ENCODE data around the gene MRPS10.
"Not testable (repeated sequence)": the region's sequence is repeated elsewhere in the genome, so short reads cannot be mapped to it uniquely, and the experiment has no call there.

MRPS10 gene

GRCh38 chr6:42212442-42212841, 5.2 kb downstream of the MRPS10 start:
- no peak for TF ChIP-seq CTCF (IDR thresholded peaks at IDR 0.05; ENCODE audit: insufficient read depth, low read depth, low read length, missing control alignments)
- H3K4me3 ChIP-seq (ENCODE audit: low read length) = no peak overlapping the region
- DNase-seq (ENCODE audit: low read depth) = no peak

GRCh38 chr6:42211726-42212125, 5.9 kb downstream of the MRPS10 start:
- DNase-seq (ENCODE audit: low read depth) = no peak
- TF ChIP-seq CTCF (IDR thresholded peaks at IDR 0.05; ENCODE audit: insufficient read depth, low read depth, low read length, missing control alignments) = no peak
- H3K4me3 ChIP-seq (ENCODE audit: low read length) = no peak overlapping the region

- no peak for DNase-seq (ENCODE audit: low read depth)
- H3K4me3 ChIP-seq (ENCODE audit: low read length) = no peak overlapping the region
- TF ChIP-seq CTCF (IDR thresholded peaks at IDR 0.05; ENCODE audit: insufficient read depth, low read depth, low read length, missing control alignments) = no peak
Measured at GRCh38 chr6:42210551-42210950, 7.1 kb downstream of the MRPS10 start.

GRCh38 chr6:42207559-42207958, 10.1 kb downstream of the MRPS10 start:
- not testable (repeated sequence) for DNase-seq (ENCODE audit: low read depth); H3K4me3 ChIP-seq (ENCODE audit: low read length)

- no peak for DNase-seq (ENCODE audit: low read depth)
- no peak overlapping the region for H3K4me3 ChIP-seq (ENCODE audit: low read length)
- no peak for TF ChIP-seq CTCF (IDR thresholded peaks at IDR 0.05; ENCODE audit: insufficient read depth, low read depth, low read length, missing control alignments)
Measured at GRCh38 chr6:42204768-42205282, 12.8 kb downstream of the MRPS10 start.

- TF ChIP-seq CTCF (IDR thresholded peaks at IDR 0.05; ENCODE audit: insufficient read depth, low read depth, low read length, missing control alignments) = no peak
- H3K4me3 ChIP-seq (ENCODE audit: low read length) = no peak overlapping the region
Measured at GRCh38 chr6:42203183-42203582, 14.5 kb downstream of the MRPS10 start.

GRCh38 chr6:42202131-42202915, 15.3 kb downstream of the MRPS10 start:
- not testable (repeated sequence) for DNase-seq (ENCODE audit: low read depth); H3K4me3 ChIP-seq (ENCODE audit: low read length)

More at GRCh38 chr6:42203183-42203582, 14.5 kb downstream of the MRPS10 start:
- no peak for DNase-seq (ENCODE audit: low read depth)

- no peak for TF ChIP-seq CTCF (IDR thresholded peaks at IDR 0.05; ENCODE audit: insufficient read depth, low read depth, low read length, missing control alignments)
- no peak for DNase-seq (ENCODE audit: low read depth)
- no peak overlapping the region for H3K4me3 ChIP-seq (ENCODE audit: low read length)
Measured at GRCh38 chr6:42201382-42201781, 16.3 kb downstream of the MRPS10 start.

Data from epithelial cell of esophagus (primary cell).